Endodermal cell (in vitro differentiated cells): ENCODE results near the gene MYO16. TPM values are rescaled to one million over a fixed set of nuclear protein-coding genes. Genes with fewer than 3 reads are reported as not detected.

Experiments used
- DNase-seq: peaks from one replicate; pipeline ENCODE4 v3.0.0-alpha.2; 2017
- H3K27ac ChIP-seq: 2 replicates; pipeline ENCODE4 v1.5.1; 2013; ENCODE audit warnings: mild to moderate bottlenecking, low read depth, low read length, moderate library complexity
- H3K27me3 ChIP-seq: 2 replicates; pipeline ENCODE4 v1.6.1; 2013; ENCODE audit warnings: mild to moderate bottlenecking, low read length, moderate library complexity; ENCODE audit not compliant: insufficient read depth, control insufficient read depth, poor library complexity, severe bottlenecking
- H3K36me3 ChIP-seq: 2 replicates; pipeline ENCODE4 v1.7.0; 2013; ENCODE audit warnings: mild to moderate bottlenecking, low read length, moderate library complexity; ENCODE audit not compliant: control insufficient read depth, insufficient read depth
- H3K4me1 ChIP-seq: one replicate; pipeline ENCODE4 v1.7.0; 2013; ENCODE audit warnings: low read length; ENCODE audit not compliant: control insufficient read depth, insufficient read depth
- H3K4me3 ChIP-seq: 2 replicates; pipeline ENCODE4 v1.5.1; 2013; ENCODE audit warnings: mild to moderate bottlenecking, low read length, moderate library complexity
- H3K9ac ChIP-seq: 2 replicates; pipeline ENCODE4 v1.6.1; 2013; ENCODE audit warnings: mild to moderate bottlenecking, low read length, moderate library complexity; ENCODE audit not compliant: poor library complexity, severe bottlenecking; ENCODE audit errors: extremely low read depth
- H3K9me3 ChIP-seq: 2 replicates; pipeline ENCODE4 v1.6.1; 2013; ENCODE audit warnings: mild to moderate bottlenecking, low read length, moderate library complexity; ENCODE audit not compliant: control insufficient read depth
- H3K27ac Mint-ChIP-seq: 2 replicates; pipeline ENCODE4 v1.8.0; 2020; ENCODE audit warnings: mixed read lengths
- H3K27me3 Mint-ChIP-seq: 2 replicates; pipeline ENCODE4 v1.8.0; 2021; ENCODE audit warnings: mild to moderate bottlenecking, mixed read lengths; ENCODE audit not compliant: insufficient read depth
- H3K36me3 Mint-ChIP-seq: 2 replicates; pipeline ENCODE4 v1.8.0; 2020; ENCODE audit warnings: low read depth, mixed read lengths
- H3K4me1 Mint-ChIP-seq: 2 replicates; pipeline ENCODE4 v1.8.0; 2020; ENCODE audit warnings: mixed read lengths
- H3K4me3 Mint-ChIP-seq: 2 replicates; pipeline ENCODE4 v1.8.0; 2020; ENCODE audit warnings: mild to moderate bottlenecking, moderate library complexity, mixed read lengths
- H3K9me3 Mint-ChIP-seq: 2 replicates; pipeline ENCODE4 v1.8.0; 2020; ENCODE audit warnings: mild to moderate bottlenecking, mixed read lengths
- WGBS, 2 experiments: methylation state at CpG; one replicate each; pipeline versions ENCODE4 v1.1.5 to v1.1.7; 2013; ENCODE audit warnings: missing lambda C conversion rate in 2 of 2, mixed read lengths in 1 of 2; ENCODE audit not compliant: insufficient coverage in 1 of 2, insufficient read length in 1 of 2; 5-methylcytosine and 5-hydroxymethylcytosine counted together
- total RNA-seq, 2 donors: library from RNA; stranded (reverse); fragmentation: NEBNext Ultra II Directional in 1 of 2; extraction: Animal tissue kit (Norgen Biotek cat#: 25700) in 1 of 2; gene quantifications; 2 replicates in 1 of 2; 3 replicates in 1 of 2; pipeline ENCODE4 v1.2.1, GENCODE V29; 2021
- TF ChIP-seq, protein P1 (sequence below): fragments of 200-600 bp; sonication (generic); conservative IDR thresholded peaks from 2 replicates; pipeline ENCODE4 v1.5.0; 2021; ENCODE audit warnings: antibody characterized with exemption, mild to moderate bottlenecking

The MYO16 gene
- total RNA-seq, 2 donors from 2014 or later: 0.70 to 1.2 TPM

DNA sequence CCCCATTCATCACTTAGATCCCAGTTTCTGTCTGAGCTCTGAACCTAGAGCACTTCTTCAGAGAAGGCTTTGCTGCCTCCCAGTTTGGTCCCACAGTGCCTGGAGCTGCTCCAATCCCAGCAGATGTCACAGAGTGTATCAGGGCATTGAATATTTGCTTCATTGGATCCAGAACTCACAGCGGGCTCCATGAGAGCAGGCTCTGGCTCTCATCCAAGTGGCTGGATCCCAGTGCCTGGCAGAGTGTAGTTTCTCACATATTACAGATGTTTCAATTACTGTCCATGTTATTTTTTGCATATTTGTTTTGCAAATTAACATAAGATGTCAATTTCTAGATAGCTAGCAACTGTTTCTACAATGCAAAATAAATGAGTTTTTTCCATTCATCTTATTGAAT is 50.6 kb downstream of the MYO16 start:
- no peak overlapping the region for H3K27ac Mint-ChIP-seq
- Histone ChIP-seq H3K27me3 (no peaks in the 10 kb centered on the region), H3K9ac (no peak overlapping the region), H3K36me3 (no peaks in the 10 kb centered on the region), H3K4me1 (no peaks in the 10 kb centered on the region), H3K27ac (no peak overlapping the region), H3K9me3 (no peaks in the 10 kb centered on the region), H3K4me3 (no peak overlapping the region)
- H3K27me3 Mint-ChIP-seq: peaks cover 3% of the 10 kb centered on the region
- no peak for DNase-seq
- no peaks in the 10 kb centered on the region for H3K4me1 Mint-ChIP-seq
- H3K9me3 Mint-ChIP-seq: no peaks in the 10 kb centered on the region
- H3K4me3 Mint-ChIP-seq: no peak overlapping the region
- 38 to 52% methylated on average over 1 of the region's 1 CpG for WGBS, 2 experiments
- H3K36me3 Mint-ChIP-seq: no peaks in the 10 kb centered on the region
- TF ChIP-seq, protein P1, sequence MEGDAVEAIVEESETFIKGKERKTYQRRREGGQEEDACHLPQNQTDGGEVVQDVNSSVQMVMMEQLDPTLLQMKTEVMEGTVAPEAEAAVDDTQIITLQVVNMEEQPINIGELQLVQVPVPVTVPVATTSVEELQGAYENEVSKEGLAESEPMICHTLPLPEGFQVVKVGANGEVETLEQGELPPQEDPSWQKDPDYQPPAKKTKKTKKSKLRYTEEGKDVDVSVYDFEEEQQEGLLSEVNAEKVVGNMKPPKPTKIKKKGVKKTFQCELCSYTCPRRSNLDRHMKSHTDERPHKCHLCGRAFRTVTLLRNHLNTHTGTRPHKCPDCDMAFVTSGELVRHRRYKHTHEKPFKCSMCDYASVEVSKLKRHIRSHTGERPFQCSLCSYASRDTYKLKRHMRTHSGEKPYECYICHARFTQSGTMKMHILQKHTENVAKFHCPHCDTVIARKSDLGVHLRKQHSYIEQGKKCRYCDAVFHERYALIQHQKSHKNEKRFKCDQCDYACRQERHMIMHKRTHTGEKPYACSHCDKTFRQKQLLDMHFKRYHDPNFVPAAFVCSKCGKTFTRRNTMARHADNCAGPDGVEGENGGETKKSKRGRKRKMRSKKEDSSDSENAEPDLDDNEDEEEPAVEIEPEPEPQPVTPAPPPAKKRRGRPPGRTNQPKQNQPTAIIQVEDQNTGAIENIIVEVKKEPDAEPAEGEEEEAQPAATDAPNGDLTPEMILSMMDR: no peak

DNA sequence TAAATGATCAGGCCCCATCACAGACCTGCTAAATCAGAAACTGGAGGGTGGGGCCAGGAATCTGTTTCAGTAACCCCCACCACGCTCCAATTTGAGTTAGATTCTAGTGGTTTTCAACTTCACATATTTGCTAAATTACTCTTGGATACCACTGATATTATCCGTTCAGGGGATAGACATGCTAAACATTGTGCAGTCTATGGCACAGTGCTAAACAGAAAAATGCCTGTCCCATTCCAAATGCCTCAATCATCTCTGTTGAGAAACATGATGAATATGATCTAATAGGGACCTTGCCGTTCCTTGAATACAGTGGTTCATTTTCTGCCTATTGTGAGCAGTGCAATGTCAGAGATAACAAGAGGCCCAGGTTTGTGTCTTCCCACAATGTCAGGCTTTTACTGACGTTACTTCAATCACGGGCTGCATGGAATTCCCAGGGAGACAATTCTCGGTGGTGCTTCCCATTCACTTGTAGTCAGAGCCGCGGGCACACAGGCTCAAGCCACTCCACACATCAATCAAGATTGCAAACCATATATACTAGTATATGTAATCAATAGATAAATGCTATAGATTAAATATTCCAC is 52.7 kb downstream of the MYO16 start:
- Mint-ChIP-seq H3K27me3 (peaks cover 3% of the 10 kb centered on the region), H3K9me3 (no peaks in the 10 kb centered on the region), H3K4me1 (no peaks in the 10 kb centered on the region), H3K4me3 (no peak overlapping the region), H3K27ac (no peak overlapping the region), H3K36me3 (no peaks in the 10 kb centered on the region)
- Histone ChIP-seq H3K27ac (no peak overlapping the region), H3K36me3 (no peaks in the 10 kb centered on the region), H3K4me1 (no peaks in the 10 kb centered on the region), H3K27me3 (no peaks in the 10 kb centered on the region), H3K9ac (no peak overlapping the region), H3K4me3 (no peak overlapping the region), H3K9me3 (no peaks in the 10 kb centered on the region)
- 92 to 96% methylated on average over 2 to 8 of the region's 8 CpGs for WGBS, 2 experiments
- DNase-seq: no peak
- TF ChIP-seq, protein P1: no peak

DNA sequence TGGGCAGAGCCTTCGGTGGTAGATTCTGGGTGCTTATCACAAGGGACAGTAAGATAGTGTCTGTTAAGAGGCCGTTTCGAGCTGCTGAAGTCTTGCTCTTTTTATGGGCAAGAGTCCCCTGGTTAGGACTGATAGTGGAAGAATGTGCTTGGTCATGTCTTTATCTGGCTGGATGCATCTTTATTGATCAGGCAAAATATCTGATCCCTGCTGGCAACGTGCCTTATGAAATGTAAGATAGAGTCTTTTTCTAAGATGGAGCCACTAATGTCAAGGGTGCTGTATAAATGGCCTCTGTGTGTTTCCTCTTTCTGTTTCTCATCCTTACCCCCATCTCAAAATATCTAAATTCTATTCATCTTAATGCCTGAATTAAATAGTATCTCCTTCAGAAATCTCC is 53.3 kb downstream of the MYO16 start:
- no peaks in the 10 kb centered on the region for H3K9me3 Mint-ChIP-seq
- TF ChIP-seq, protein P1: no peak
- no peak overlapping the region for H3K4me3 Mint-ChIP-seq
- Histone ChIP-seq H3K27ac (no peak overlapping the region), H3K4me3 (no peak overlapping the region), H3K36me3 (no peaks in the 10 kb centered on the region), H3K9ac (no peak overlapping the region), H3K27me3 (no peaks in the 10 kb centered on the region), H3K4me1 (no peaks in the 10 kb centered on the region), H3K9me3 (no peaks in the 10 kb centered on the region)
- no peak for DNase-seq
- H3K27ac Mint-ChIP-seq: no peak overlapping the region
- no peaks in the 10 kb centered on the region for H3K36me3 Mint-ChIP-seq
- 92 to 100% methylated on average over 1 to 4 of the region's 4 CpGs for WGBS, 2 experiments
- H3K4me1 Mint-ChIP-seq: no peaks in the 10 kb centered on the region
- peaks cover 3% of the 10 kb centered on the region for H3K27me3 Mint-ChIP-seq
